Measurements from ENCODE around the gene KCNH4. TPM values are rescaled to one million over a fixed set of nuclear protein-coding genes. Genes with fewer than 3 reads are reported as not detected.

The KCNH4 gene
- total and polyA plus RNA-seq, 9 of the 15 experiments (the other 6 are each of a cell fraction or from before 2014, with no cell fraction given), result 0.10 to 1.8 (median 0.50) TPM

DNA sequence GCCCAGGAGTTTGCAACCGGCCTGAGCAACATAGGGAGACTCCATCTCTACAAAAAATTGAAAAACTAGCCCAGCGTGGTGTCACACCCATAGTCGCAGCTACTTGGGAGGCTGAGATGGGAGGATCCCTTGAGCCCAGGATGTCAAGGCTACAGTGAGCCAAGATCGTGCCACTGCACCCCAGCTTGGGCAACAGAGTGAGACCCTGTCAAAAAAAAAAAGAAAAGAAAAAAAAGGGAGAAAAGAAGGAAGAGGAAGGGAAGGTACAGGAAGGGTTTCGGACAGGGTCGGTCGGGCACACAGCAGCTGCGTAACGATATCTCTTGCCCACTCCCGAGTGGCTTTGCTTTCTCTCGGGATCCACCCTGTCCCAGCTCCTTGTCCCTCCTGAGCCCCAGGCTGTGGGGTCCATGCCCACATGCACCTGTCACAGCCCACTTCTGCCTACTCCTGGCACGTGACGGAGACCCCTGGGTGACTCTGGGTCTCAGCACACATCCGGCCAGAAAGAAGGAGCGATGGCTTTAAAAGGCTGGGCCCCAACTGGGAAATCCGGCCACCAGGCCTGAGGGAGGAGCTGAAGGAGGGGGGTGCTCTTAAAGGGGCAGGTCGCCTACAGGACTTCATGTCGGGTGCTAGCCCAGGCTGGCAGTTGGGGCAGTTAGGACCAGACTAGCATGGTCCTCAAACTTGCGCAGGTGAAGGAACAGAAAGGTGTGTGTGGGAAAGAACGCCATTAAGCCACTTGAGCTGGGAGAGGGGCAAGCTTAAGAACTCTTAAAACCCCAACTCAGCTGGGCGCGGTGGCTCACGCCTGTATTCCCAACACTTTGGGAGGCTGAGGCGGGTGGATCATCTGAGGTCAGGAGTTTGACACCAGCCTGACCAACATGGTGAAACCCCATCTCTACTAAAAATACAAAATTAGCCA, 13.3 kb upstream of the KCNH4 start, which contains the start of gene GHDC (continued):
- no peak for TF ChIP-seq ZNF644 (tag; IDR thresholded peaks at IDR 0.05; ENCODE audit: low read depth)
- TF ChIP-seq U2AF2 (optimal IDR thresholded peaks at IDR 0.05; ENCODE audit: low read depth, low read length), result no peak
- TF ChIP-seq SP1 (CRISPR knock-in tag; IDR thresholded peaks at IDR 0.05), result peak; percentile 98
- TF ChIP-seq, protein P1, sequence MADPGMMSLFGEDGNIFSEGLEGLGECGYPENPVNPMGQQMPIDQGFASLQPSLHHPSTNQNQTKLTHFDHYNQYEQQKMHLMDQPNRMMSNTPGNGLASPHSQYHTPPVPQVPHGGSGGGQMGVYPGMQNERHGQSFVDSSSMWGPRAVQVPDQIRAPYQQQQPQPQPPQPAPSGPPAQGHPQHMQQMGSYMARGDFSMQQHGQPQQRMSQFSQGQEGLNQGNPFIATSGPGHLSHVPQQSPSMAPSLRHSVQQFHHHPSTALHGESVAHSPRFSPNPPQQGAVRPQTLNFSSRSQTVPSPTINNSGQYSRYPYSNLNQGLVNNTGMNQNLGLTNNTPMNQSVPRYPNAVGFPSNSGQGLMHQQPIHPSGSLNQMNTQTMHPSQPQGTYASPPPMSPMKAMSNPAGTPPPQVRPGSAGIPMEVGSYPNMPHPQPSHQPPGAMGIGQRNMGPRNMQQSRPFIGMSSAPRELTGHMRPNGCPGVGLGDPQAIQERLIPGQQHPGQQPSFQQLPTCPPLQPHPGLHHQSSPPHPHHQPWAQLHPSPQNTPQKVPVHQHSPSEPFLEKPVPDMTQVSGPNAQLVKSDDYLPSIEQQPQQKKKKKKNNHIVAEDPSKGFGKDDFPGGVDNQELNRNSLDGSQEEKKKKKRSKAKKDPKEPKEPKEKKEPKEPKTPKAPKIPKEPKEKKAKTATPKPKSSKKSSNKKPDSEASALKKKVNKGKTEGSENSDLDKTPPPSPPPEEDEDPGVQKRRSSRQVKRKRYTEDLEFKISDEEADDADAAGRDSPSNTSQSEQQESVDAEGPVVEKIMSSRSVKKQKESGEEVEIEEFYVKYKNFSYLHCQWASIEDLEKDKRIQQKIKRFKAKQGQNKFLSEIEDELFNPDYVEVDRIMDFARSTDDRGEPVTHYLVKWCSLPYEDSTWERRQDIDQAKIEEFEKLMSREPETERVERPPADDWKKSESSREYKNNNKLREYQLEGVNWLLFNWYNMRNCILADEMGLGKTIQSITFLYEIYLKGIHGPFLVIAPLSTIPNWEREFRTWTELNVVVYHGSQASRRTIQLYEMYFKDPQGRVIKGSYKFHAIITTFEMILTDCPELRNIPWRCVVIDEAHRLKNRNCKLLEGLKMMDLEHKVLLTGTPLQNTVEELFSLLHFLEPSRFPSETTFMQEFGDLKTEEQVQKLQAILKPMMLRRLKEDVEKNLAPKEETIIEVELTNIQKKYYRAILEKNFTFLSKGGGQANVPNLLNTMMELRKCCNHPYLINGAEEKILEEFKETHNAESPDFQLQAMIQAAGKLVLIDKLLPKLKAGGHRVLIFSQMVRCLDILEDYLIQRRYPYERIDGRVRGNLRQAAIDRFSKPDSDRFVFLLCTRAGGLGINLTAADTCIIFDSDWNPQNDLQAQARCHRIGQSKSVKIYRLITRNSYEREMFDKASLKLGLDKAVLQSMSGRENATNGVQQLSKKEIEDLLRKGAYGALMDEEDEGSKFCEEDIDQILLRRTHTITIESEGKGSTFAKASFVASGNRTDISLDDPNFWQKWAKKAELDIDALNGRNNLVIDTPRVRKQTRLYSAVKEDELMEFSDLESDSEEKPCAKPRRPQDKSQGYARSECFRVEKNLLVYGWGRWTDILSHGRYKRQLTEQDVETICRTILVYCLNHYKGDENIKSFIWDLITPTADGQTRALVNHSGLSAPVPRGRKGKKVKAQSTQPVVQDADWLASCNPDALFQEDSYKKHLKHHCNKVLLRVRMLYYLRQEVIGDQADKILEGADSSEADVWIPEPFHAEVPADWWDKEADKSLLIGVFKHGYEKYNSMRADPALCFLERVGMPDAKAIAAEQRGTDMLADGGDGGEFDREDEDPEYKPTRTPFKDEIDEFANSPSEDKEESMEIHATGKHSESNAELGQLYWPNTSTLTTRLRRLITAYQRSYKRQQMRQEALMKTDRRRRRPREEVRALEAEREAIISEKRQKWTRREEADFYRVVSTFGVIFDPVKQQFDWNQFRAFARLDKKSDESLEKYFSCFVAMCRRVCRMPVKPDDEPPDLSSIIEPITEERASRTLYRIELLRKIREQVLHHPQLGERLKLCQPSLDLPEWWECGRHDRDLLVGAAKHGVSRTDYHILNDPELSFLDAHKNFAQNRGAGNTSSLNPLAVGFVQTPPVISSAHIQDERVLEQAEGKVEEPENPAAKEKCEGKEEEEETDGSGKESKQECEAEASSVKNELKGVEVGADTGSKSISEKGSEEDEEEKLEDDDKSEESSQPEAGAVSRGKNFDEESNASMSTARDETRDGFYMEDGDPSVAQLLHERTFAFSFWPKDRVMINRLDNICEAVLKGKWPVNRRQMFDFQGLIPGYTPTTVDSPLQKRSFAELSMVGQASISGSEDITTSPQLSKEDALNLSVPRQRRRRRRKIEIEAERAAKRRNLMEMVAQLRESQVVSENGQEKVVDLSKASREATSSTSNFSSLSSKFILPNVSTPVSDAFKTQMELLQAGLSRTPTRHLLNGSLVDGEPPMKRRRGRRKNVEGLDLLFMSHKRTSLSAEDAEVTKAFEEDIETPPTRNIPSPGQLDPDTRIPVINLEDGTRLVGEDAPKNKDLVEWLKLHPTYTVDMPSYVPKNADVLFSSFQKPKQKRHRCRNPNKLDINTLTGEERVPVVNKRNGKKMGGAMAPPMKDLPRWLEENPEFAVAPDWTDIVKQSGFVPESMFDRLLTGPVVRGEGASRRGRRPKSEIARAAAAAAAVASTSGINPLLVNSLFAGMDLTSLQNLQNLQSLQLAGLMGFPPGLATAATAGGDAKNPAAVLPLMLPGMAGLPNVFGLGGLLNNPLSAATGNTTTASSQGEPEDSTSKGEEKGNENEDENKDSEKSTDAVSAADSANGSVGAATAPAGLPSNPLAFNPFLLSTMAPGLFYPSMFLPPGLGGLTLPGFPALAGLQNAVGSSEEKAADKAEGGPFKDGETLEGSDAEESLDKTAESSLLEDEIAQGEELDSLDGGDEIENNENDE (IDR thresholded peaks at IDR 0.05; ENCODE audit: low read depth, low read length), result no peak
- TF ChIP-seq PTBP1 (IDR thresholded peaks at IDR 0.05; ENCODE audit: low read depth, low read length), result no peak
- no peak for TF ChIP-seq SP2 (IDR thresholded peaks at IDR 0.05; ENCODE audit: extremely low read depth, low read depth, low read length, poor library complexity, severe bottlenecking)
- 0 out of 2 replicates have a peak, but pooled peaks have one; percentile 24 for TF ChIP-seq MTA1 (IDR thresholded peaks at IDR 0.05; ENCODE audit: borderline replicate concordance)
- TF ChIP-seq ZBED1 (IDR thresholded peaks at IDR 0.05), result no peak
- TF ChIP-seq ZNF316 (IDR thresholded peaks at IDR 0.05), result no peak
- no peak for TF ChIP-seq PTRF (tag; IDR thresholded peaks at IDR 0.05)
- TF ChIP-seq ZNF384 (IDR thresholded peaks at IDR 0.05; ENCODE audit: low read depth, low read length), result no peak
- TF ChIP-seq PCBP2 (IDR thresholded peaks at IDR 0.05; ENCODE audit: low read depth, low read length, poor library complexity, severe bottlenecking), result no peak
- no peak for TF ChIP-seq ZNF143 (CRISPR knock-in tag; IDR thresholded peaks at IDR 0.05)
- peak; percentile 54; the same call in 1 of the 2 replicates for TF ChIP-seq NCOA1 (IDR thresholded peaks at IDR 0.05; ENCODE audit: low read depth)
- peak; percentile 60 for TF ChIP-seq RNF2 (IDR thresholded peaks at IDR 0.05)
- TF ChIP-seq NFIX (CRISPR knock-in tag; IDR thresholded peaks at IDR 0.05; ENCODE audit: low read depth), result no peak
- TF ChIP-seq SRSF1 (IDR thresholded peaks at IDR 0.05; ENCODE audit: low read depth, low read length), result no peak
- TF ChIP-seq PHB2 (IDR thresholded peaks at IDR 0.05; ENCODE audit: low read depth), result no peak

Measured in K562 (cell line).